H1 (cell line): Measurements from ENCODE around the gene YIPF6. TPM values are rescaled to one million over a fixed set of nuclear protein-coding genes. Genes with fewer than 3 reads are reported as not detected.

Source experiments
- CTCF ChIA-PET: fragments of 300-600 bp; sonication (Branson Sonifier 250); formaldehyde crosslinking; loops from one replicate; lab custom pipeline; 2021; ENCODE audit not compliant: partially characterized antibody; lab: Charles Lee
- POLR2A ChIA-PET: fragments of 300-600 bp; sonication (Branson Sonifier 250); formaldehyde crosslinking; loops from one replicate; lab custom pipeline; 2021; ENCODE audit warnings: inconsistent platforms; ENCODE audit not compliant: partially characterized antibody; lab: Charles Lee
- DNase-seq, 2 experiments: peaks; one replicate each; pipeline versions ENCODE4 v3.0.0 to v3.0.0-alpha.2; 2010 to 2022; ENCODE audit warnings: low spot score in 2 of 2, low read depth in 1 of 2, mixed read lengths in 1 of 2
- FAIRE-seq: peaks from 2 replicates; lab custom pipeline; 2011; peaks lifted over from hg19 to GRCh38; lab: Jason Lieb, UNC
- H2AFZ ChIP-seq: 2 replicates; pipeline ENCODE4 v1.8.1; 2012; ENCODE audit warnings: low read length, inconsistent platforms
- H2AK5ac ChIP-seq: 2 replicates; pipeline ENCODE4 v1.6.1; 2013; ENCODE audit warnings: low read depth, low read length
- H2BK120ac ChIP-seq: replicated peaks from 2 replicates; pipeline ENCODE3; 2013; ENCODE audit warnings: low read depth, low read length, inconsistent platforms
- H2BK12ac ChIP-seq: 2 replicates; pipeline ENCODE4 v1.6.1; 2013; ENCODE audit warnings: low read depth, low read length
- H2BK15ac ChIP-seq: 2 replicates; pipeline ENCODE4 v1.6.1; 2013; ENCODE audit warnings: low read length
- H2BK20ac ChIP-seq: 2 replicates; pipeline ENCODE4 v1.6.1; 2013; ENCODE audit warnings: low read length
- H2BK5ac ChIP-seq: 2 replicates; pipeline ENCODE4 v1.6.1; 2013; ENCODE audit warnings: low read depth, low read length
- H3K14ac ChIP-seq: 2 replicates; pipeline ENCODE4 v1.6.1; 2013; ENCODE audit warnings: inconsistent platforms; ENCODE audit not compliant: insufficient read length
- H3K18ac ChIP-seq: 2 replicates; pipeline ENCODE4 v1.6.1; 2013; ENCODE audit warnings: low read length; ENCODE audit errors: extremely low read depth
- H3K23ac ChIP-seq: 2 replicates; pipeline ENCODE4 v1.6.1; 2013; ENCODE audit warnings: inconsistent platforms; ENCODE audit not compliant: insufficient read length
- H3K23me2 ChIP-seq: 2 replicates; pipeline ENCODE4 v1.6.1; 2013; ENCODE audit warnings: low read depth, low read length
- H3K27ac ChIP-seq: 2 replicates; pipeline ENCODE4 v1.6.1; 2011; ENCODE audit warnings: low read depth, low read length, inconsistent platforms
- H3K27me3 ChIP-seq, 4 experiments: replicated peaks in 1 of 4; 1 replicate in 1 of 4; 2 replicates in 3 of 4; pipeline versions ENCODE4 v1.6.1 to v1.8.1; 2011 to 2013; ENCODE audit warnings: low read length in 3 of 4, mild to moderate bottlenecking in 3 of 4, inconsistent platforms in 2 of 4, mixed read lengths in 2 of 4, moderate library complexity in 1 of 4; ENCODE audit not compliant: control insufficient read depth in 3 of 4, insufficient read depth in 3 of 4; ENCODE audit errors: extremely low read depth in 1 of 4
- H3K36me3 ChIP-seq, 4 experiments: 2 replicates each; pipeline versions ENCODE4 v1.6.1 to v1.8.1; 2011 to 2013; ENCODE audit warnings: mild to moderate bottlenecking in 4 of 4, low read length in 3 of 4, moderate library complexity in 2 of 4, control low read depth in 1 of 4, inconsistent platforms in 1 of 4; ENCODE audit not compliant: insufficient read depth in 4 of 4, control insufficient read depth in 2 of 4
- H3K4ac ChIP-seq: replicated peaks from 2 replicates; pipeline ENCODE3; 2013; ENCODE audit warnings: low read length, low read depth, mixed read lengths, inconsistent platforms; ENCODE audit not compliant: insufficient read length
- H3K4me1 ChIP-seq, 4 experiments: replicated peaks in 1 of 4; 1 replicate in 1 of 4; 2 replicates in 3 of 4; pipeline versions ENCODE4 v1.6.1 to v1.8.1; 2011 to 2013; ENCODE audit warnings: low read length in 3 of 4, inconsistent platforms in 2 of 4, mixed read lengths in 1 of 4; ENCODE audit not compliant: insufficient read depth in 4 of 4, control insufficient read depth in 3 of 4
- H3K4me2 ChIP-seq, 2 experiments: 2 replicates each; pipeline versions ENCODE4 v1.6.1 to v1.8.1; 2011 to 2013; ENCODE audit warnings: low read depth in 2 of 2, low read length in 2 of 2, control low read depth in 1 of 2, inconsistent platforms in 1 of 2, mild to moderate bottlenecking in 1 of 2; ENCODE audit not compliant: insufficient read depth in 1 of 2
- H3K4me3 ChIP-seq, 4 experiments: fragments of 200-600, 300-600 bp in 1 of 4; sonication (generic), shearing (Covaris generic), sonication (Bioruptor Twin) in 1 of 4; 2 replicates each; pipeline versions ENCODE4 v1.5.1 to v1.8.1; 2011 to 2016; ENCODE audit warnings: low read length in 4 of 4, low read depth in 3 of 4, control low read depth in 2 of 4, inconsistent platforms in 2 of 4, mild to moderate bottlenecking in 2 of 4, mixed read lengths in 1 of 4, moderate library complexity in 1 of 4; ENCODE audit not compliant: insufficient read depth in 2 of 4; ENCODE audit errors: extremely low read depth in 1 of 4
- H3K56ac ChIP-seq: replicated peaks from 2 replicates; pipeline ENCODE3; 2013; ENCODE audit warnings: low read depth, mild to moderate bottlenecking, mixed read lengths, low read length, inconsistent platforms; ENCODE audit not compliant: insufficient read length
- H3K79me1 ChIP-seq: 2 replicates; pipeline ENCODE4 v1.6.1; 2013; ENCODE audit warnings: low read depth, low read length, control low read depth
- H3K79me2 ChIP-seq, 2 experiments: 2 replicates each; pipeline versions ENCODE4 v1.6.1 to v1.8.1; 2012 to 2013; ENCODE audit warnings: low read length in 2 of 2, mild to moderate bottlenecking in 2 of 2, inconsistent platforms in 1 of 2; ENCODE audit not compliant: insufficient read depth in 2 of 2, control insufficient read depth in 1 of 2
- H3K9ac ChIP-seq, 4 experiments: replicated peaks in 1 of 4; 1 replicate in 1 of 4; 2 replicates in 3 of 4; pipeline versions ENCODE4 v1.6.1 to v1.8.1; 2011 to 2013; ENCODE audit warnings: low read depth in 3 of 4, low read length in 3 of 4, control low read depth in 2 of 4, mild to moderate bottlenecking in 2 of 4, moderate library complexity in 2 of 4, inconsistent platforms in 1 of 4; ENCODE audit errors: extremely low read depth in 1 of 4
- H3K9me3 ChIP-seq, 2 experiments: 2 replicates each; pipeline versions ENCODE4 v1.6.1 to v1.8.1; 2012 to 2013; ENCODE audit warnings: mild to moderate bottlenecking in 2 of 2, moderate library complexity in 2 of 2, control low read depth in 1 of 2, inconsistent platforms in 1 of 2, low read depth in 1 of 2, low read length in 1 of 2, mixed read lengths in 1 of 2; ENCODE audit not compliant: insufficient read depth in 2 of 2
- H4K20me1 ChIP-seq, 2 experiments: replicated peaks in 1 of 2; 2 replicates each; pipeline versions ENCODE3 to v1.8.1; 2011 to 2013; ENCODE audit warnings: inconsistent platforms in 2 of 2, low read length in 2 of 2, mild to moderate bottlenecking in 1 of 2; ENCODE audit not compliant: insufficient read depth in 2 of 2, control insufficient read depth in 1 of 2
- H4K5ac ChIP-seq: 2 replicates; pipeline ENCODE4 v1.6.1; 2013; ENCODE audit warnings: low read length, low read depth, mixed read lengths, inconsistent platforms; ENCODE audit not compliant: insufficient read length
- H4K8ac ChIP-seq: 2 replicates; pipeline ENCODE4 v1.8.0; 2013; ENCODE audit warnings: mild to moderate bottlenecking, moderate library complexity, low read length, inconsistent platforms; ENCODE audit not compliant: insufficient read depth; ENCODE audit errors: extremely low read depth
- H4K91ac ChIP-seq: replicated peaks from 2 replicates; pipeline ENCODE3; 2013; ENCODE audit warnings: low read length, mixed read lengths, inconsistent platforms; ENCODE audit not compliant: insufficient read length
- WGBS, 2 experiments: shearing (Covaris generic) in 1 of 2; methylation state at CpG; one replicate each; pipeline versions ENCODE4 v1.1.6 to v1.1.7; 2013 to 2015; ENCODE audit warnings: low lambda C conversion rate in 2 of 2, mixed read lengths in 2 of 2, inconsistent platforms in 1 of 2, low coverage in 1 of 2, missing lambda C conversion rate in 1 of 2; ENCODE audit not compliant: insufficient replicate concordance in 2 of 2, insufficient coverage in 1 of 2, insufficient read length in 1 of 2; ENCODE audit errors: extremely low coverage in 1 of 2, missing lambda C conversion rate in 1 of 2; 5-methylcytosine and 5-hydroxymethylcytosine counted together
- polyA plus RNA-seq, 7 experiments: library from polyadenylated mRNA; depleted of rRNA in 3 of 7; stranded (reverse) in 5 of 7; unstranded in 2 of 7; fragments of >200 nt in 5 of 7; fragments of 200-250 nt in 2 of 7; gene quantifications; 1 replicate in 5 of 7; 2 replicates in 1 of 7; 4 replicates in 1 of 7; pipeline versions ENCODE4 v1.2.1 to v1.2.3, GENCODE V29; 2011 to 2013; ENCODE audit warnings: missing spikeins in 2 of 7, mixed read lengths in 2 of 7
- total RNA-seq: library from RNA; stranded (reverse); fragmentation: NEBNext Ultra II Directional; extraction: Animal tissue kit (Norgen Biotek cat#: 25700); gene quantifications from 2 replicates; pipeline ENCODE4 v1.2.1, GENCODE V29; 2021

YIPF6 gene
- total and polyA plus RNA-seq, 2 of the 8 experiments (the other 6 are each of a cell fraction or from before 2014, with no cell fraction given): 16.9 to 34.1 TPM

- WGBS, 2 experiments: 93% methylated on average over 3 of the region's 3 CpGs; no CpG with 5 or more reads in 1 of the 2 experiments
- Histone ChIP-seq H3K9ac (no peak overlapping the region), H3K56ac (no peak overlapping the region), H3K27me3 (no peaks in the 10 kb centered on the region), H4K20me1 (no peaks in the 10 kb centered on the region), H3K14ac (no peak overlapping the region), H3K4me2 (no peak overlapping the region), H2BK120ac (no peak overlapping the region), H2BK20ac (no peak overlapping the region), H3K9me3 (no peaks in the 10 kb centered on the region), H3K18ac (no peak overlapping the region), H3K4me3 (no peak overlapping the region), H3K23me2 (no peaks in the 10 kb centered on the region), H3K4ac (no peak overlapping the region), H3K27ac (no peak overlapping the region), H2AFZ (no peak overlapping the region), H3K79me1 (no peaks in the 10 kb centered on the region), H2BK12ac (no peak overlapping the region), H2BK5ac (no peak overlapping the region), H3K23ac (no peak overlapping the region), H4K91ac (no peak overlapping the region), H4K8ac (no peak overlapping the region), H3K4me1 (no peaks in the 10 kb centered on the region), H2AK5ac (no peak overlapping the region), H2BK15ac (no peak overlapping the region), H3K79me2 (no peaks in the 10 kb centered on the region), H3K36me3 (no peaks in the 10 kb centered on the region), H4K5ac (no peak overlapping the region)
- FAIRE-seq: no peak
- CTCF ChIA-PET: interaction anchor here (0.6 kb wide), 1 partner anchor 160 kb away, joined by 3 read pairs; no protein-coding TSS in a partner anchor
- POLR2A ChIA-PET: no interaction called here
- DNase-seq: no peak
Measured at GRCh38 chrX:68550193-68550592, 51.3 kb downstream of the YIPF6 start.
